ENCODE data around the gene CPNE6. TPM values are rescaled to one million over a fixed set of nuclear protein-coding genes. Genes with fewer than 3 reads are reported as not detected.
A peak's percentile ranks its signal among the peaks of the same experiment; 100 is the strongest.

CPNE6 gene
- total and polyA plus RNA-seq, 2 of the 13 experiments (the other 11 are each of a cell fraction or from before 2014, with no cell fraction given), result not detected

- Histone ChIP-seq H4K20me1 (ENCODE audit: insufficient read depth, low read length) (no peaks in the 10 kb centered on the region), H3K79me2 (ENCODE audit: insufficient read depth, low read length) (no peaks in the 10 kb centered on the region), H3K9me3 (ENCODE audit: low read length) (no peaks in the 10 kb centered on the region), H3K27me3 (ENCODE audit: control insufficient read depth in 1 of 2, insufficient read depth in 2 of 2, low read length in 2 of 2) (peaks cover 19 to 48% of the 10 kb centered on the region in 2 experiments; a peak in 4 of 5 replicates), H3K4me2 (ENCODE audit: low read depth, low read length) (peak overlapping the region; percentile 13; the same call in 1 of the 2 replicates), H3K4me1 (ENCODE audit: insufficient read depth, low read length) (peaks cover 40% of the 10 kb centered on the region), H3K9ac (ENCODE audit: insufficient read depth, low read depth, low read length) (no peak overlapping the region), H2AFZ (ENCODE audit: low read length) (no peak overlapping the region), H3K36me3 (replicated peaks in 1 of 2; ENCODE audit: control insufficient read depth in 1 of 2, insufficient read depth in 2 of 2, low read length in 2 of 2) (no peaks in the 10 kb centered on the region), H3K27ac (ENCODE audit: extremely low read length, insufficient read depth, low read length) (no peak overlapping the region), H3K4me3 (replicated peaks in 1 of 3; ENCODE audit: insufficient read depth in 1 of 3, low read depth in 2 of 3, low read length in 3 of 3) (no peak overlapping the region)
- in situ Hi-C loops (cut with HindIII; ENCODE audit: extremely low pct_ligation_motif_present, low pct_unique_long_range_greater_than_20kb) (loop anchor here (5.0 kb wide), 2 partner anchors 34 to 104 kb away; partner anchors contain the start of genes IRF9 and PCK2), intact Hi-C loops (cut with micrococcal nuclease; ENCODE audit: unreplicated experiment) (loop anchor here (1.0 to 2.0 kb wide), 5 partner anchors 32 to 238 kb away; partner anchors contain the start of gene IRF9)
- CTCF ChIA-PET (ENCODE audit: low intra/inter-chr PET ratio, low total read pairs), result interaction anchor here (1.2 to 5.4 kb wide), 8 partner anchors 22 to 239 kb away, joined by 3 to 109 read pairs (median 12); partner anchors contain the start of genes IRF9 and PCK2
- WGBS (ENCODE audit: low lambda C conversion rate), result 36% methylated on average over 7 of the region's 7 CpGs
- BruUV-seq (replicated peaks), result no TSS peak
- POLR2A ChIA-PET, result interaction anchor here (0.8 to 9.6 kb wide), 27 partner anchors 8 to 249 kb away, joined by 3 to 226 read pairs (median 7); partner anchors contain the start of genes CHMP4A, CIDEB, DCAF11 and DHRS1
- ATAC-seq, result peak; percentile 84
- peak; percentile 89 for DNase-seq (ENCODE audit: low spot score)
- FAIRE-seq, result peak; percentile 98
- no peak for TF ChIP-seq TEF (CRISPR knock-in tag; IDR thresholded peaks at IDR 0.05)
- no peak for TF ChIP-seq ZNF33A (CRISPR knock-in tag; IDR thresholded peaks at IDR 0.05; ENCODE audit: borderline replicate concordance)
- TF ChIP-seq MAFG (CRISPR knock-in tag; IDR thresholded peaks at IDR 0.05), result no peak
- peak; percentile 66 for TF ChIP-seq SOX5 (CRISPR knock-in tag; IDR thresholded peaks at IDR 0.05; ENCODE audit: borderline replicate concordance)
- no peak for TF ChIP-seq EED (CRISPR knock-in tag; IDR thresholded peaks at IDR 0.05)
- TF ChIP-seq CREB3 (CRISPR knock-in tag; IDR thresholded peaks at IDR 0.05), result no peak
- no peak for TF ChIP-seq SRF (IDR thresholded peaks at IDR 0.05; ENCODE audit: low read depth, low read length)
- TF ChIP-seq ZNF672 (CRISPR knock-in tag; IDR thresholded peaks at IDR 0.05), result no peak
- TF ChIP-seq THAP9 (CRISPR knock-in tag; IDR thresholded peaks at IDR 0.05; ENCODE audit: borderline replicate concordance), result peak; percentile 54; the same call in 1 of the 2 replicates
- TF ChIP-seq ZNF841 (CRISPR knock-in tag; IDR thresholded peaks at IDR 0.05; ENCODE audit: borderline replicate concordance), result no peak
- no peak for TF ChIP-seq CBX1 (IDR thresholded peaks at IDR 0.05; ENCODE audit: low read depth)
- no peak for TF ChIP-seq ZNF749 (CRISPR knock-in tag; IDR thresholded peaks at IDR 0.05; ENCODE audit: borderline replicate concordance)
- TF ChIP-seq ZNF350 (CRISPR knock-in tag; IDR thresholded peaks at IDR 0.05; ENCODE audit: borderline replicate concordance, low read depth), result peak; percentile 85
- TF ChIP-seq THYN1 (CRISPR knock-in tag; IDR thresholded peaks at IDR 0.05; ENCODE audit: borderline replicate concordance, low read depth), result no peak
- TF ChIP-seq PBX3 (CRISPR knock-in tag; IDR thresholded peaks at IDR 0.05; ENCODE audit: borderline replicate concordance), result no peak
- TF ChIP-seq STAT5B (CRISPR knock-in tag; IDR thresholded peaks at IDR 0.05), result 0 out of 2 replicates have a peak, but pooled peaks have one; percentile 93
- TF ChIP-seq ZNF292 (CRISPR knock-in tag; IDR thresholded peaks at IDR 0.05; ENCODE audit: borderline replicate concordance, low read depth), result no peak
- TF ChIP-seq FOXK2 (IDR thresholded peaks at IDR 0.05), result no peak
- TF ChIP-seq ZFP1 (CRISPR knock-in tag; IDR thresholded peaks at IDR 0.05), result 0 out of 2 replicates have a peak, but pooled peaks have one; percentile 44
Observed at GRCh38 chr14:24058260-24058950, 13.0 kb upstream of the CPNE6 start.

Measured in HepG2 (cell line).